GM19468 (cell line): ENCODE data around the gene ACTR1A.

Experiments used
- ATAC-seq: cut with Tn5 transposase; IDR thresholded peaks from one replicate; pipeline ENCODE4 v1.9.1; 2021; ENCODE audit warnings: mild to moderate bottlenecking, moderate library complexity, moderate number of reproducible peaks; ENCODE audit not compliant: unreplicated experiment; ENCODE audit errors: extremely low read depth

ACTR1A gene

DNA sequence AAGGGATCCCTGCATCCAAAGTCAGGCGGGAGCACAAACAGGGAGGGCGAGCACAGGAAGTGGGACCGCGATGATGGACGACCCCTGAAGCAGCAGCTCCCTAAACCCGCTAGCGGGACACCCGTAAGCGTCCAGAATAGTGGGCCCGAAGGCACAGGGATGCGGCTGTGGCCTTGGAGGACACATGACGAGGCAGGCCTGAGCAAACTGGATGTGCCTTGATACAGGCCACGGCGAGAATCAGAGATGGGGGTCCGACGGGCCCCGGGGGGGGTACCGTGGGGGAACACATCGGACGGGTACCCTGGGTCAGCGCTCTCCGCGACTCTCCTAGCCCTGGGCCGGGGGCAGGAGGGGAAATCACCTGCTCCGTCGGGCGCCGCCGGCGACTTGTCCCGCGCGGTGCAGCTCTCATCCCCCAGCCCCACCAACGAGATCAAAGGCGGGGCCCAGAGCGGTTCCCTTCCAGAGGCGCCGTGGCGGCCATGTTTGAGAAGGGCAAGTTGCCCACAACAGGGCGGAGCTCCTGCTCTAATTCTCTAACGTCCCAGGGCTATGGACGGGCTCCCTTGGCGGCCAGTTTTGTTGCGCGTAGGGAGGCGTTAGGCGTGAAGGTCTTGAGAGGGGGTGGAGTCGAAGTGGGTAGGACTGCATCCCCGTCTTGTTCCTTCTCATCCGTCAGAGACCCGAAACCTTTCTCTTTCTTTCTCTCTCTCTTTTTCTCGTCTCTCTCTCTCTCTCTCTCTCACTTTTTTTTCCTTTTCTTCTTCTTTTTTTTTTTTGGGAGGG is 70.2 kb downstream of the ACTR1A start, which contains the start of gene CUEDC2:
CUEDC2 (minus strand) TSS at position 413 of the 789 bp plus-strand sequence. CDS start 7,386 bp downstream, outside the sequence.
- ATAC-seq, result peak; percentile 78

DNA sequence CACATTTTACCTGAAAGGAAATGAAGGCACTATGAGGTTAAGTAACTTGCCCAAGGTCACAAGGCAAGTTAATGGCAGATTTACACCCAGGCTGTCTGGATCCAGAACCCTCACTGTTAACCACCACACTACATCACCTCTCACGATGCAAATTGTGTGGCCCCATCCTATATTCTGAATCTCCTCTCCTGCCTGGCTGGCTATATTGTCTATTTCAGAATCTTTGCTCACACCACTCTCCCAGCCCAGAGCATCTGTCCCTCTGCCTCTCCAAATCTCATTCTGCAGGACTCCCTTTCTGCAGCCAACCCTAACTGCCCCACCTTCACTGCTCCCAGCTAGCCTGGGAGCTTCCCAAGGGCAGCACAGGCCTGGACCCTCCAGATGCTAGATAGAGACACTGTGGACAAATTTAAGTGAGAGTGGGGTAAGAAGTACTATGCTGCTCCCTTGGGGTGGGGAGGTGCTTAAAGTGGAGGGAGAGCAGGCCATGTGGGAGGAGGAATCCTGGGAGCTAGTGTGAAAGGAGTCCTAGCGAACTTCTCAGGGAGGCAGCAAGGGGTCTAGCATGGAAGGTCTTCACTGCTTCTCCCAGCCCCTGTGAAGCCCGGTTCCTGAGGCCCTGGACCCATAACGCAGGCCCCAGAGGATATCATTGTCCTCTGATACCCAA is 70.9 kb downstream of the ACTR1A start:
- no peak for ATAC-seq

DNA sequence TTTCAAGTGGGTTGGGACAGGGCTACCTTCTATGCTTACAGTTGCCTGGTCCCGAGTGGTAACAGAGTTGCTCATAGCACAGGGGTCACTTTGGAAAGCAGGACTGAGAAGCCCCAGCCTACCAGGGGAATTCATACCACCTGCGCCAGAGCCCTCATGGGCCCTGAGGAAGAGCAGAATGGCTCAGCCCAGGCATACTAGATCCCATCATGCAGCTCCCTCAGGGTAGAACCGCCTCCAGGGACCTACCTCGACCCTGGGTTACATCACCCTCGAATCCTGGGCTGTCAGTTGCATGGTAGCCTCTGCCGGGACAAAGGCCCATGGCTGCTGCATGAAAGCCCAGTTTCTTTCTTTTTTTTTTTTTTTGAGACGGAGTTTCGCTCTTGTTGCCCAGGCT is 73.0 kb downstream of the ACTR1A start:
- ATAC-seq, result no peak
